ENCODE measurements around the gene TSEN34.
"Not testable (repeated sequence)": the region's sequence is repeated elsewhere in the genome, so short reads cannot be mapped to it uniquely, and the experiment has no call there.

DNA sequence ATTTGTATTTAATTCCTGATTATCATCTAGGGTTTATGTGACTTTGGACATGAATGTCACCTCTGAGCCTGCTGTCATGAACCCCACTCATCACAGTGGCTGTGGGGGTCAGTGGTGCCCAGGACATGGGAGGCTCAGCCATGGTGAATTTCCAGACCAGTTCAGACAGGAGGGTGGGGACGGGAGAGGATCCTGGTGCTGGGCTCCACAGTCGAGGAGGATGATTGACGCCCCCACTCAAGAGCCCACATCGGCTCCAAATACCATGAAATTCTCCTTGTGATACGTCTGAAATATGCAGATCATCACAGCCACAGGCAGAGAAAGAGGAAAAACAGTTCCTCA is 32.8 kb downstream of the TSEN34 start:
- TF ChIP-seq CTCF (IDR thresholded peaks at IDR 0.05; ENCODE audit: insufficient read depth, low read length, poor library complexity, severe bottlenecking); EZH2phosphoT487 (conservative IDR thresholded peaks at IDR 0.05; ENCODE audit: low read length): not testable (repeated sequence)
